ENCODE measurements around the gene CKAP2L.
"Not testable (repeated sequence)": the region's sequence is repeated elsewhere in the genome, so short reads cannot be mapped to it uniquely, and the experiment has no call there.

The CKAP2L gene

GRCh38 chr2:112709703-112710102, 54.7 kb downstream of the CKAP2L start:
- no peak for DNase-seq (ENCODE audit: low read depth, low spot score)

- DNase-seq (ENCODE audit: low read depth, low spot score): no peak
Observed at GRCh38 chr2:112708968-112709367, 55.4 kb downstream of the CKAP2L start.

- DNase-seq (ENCODE audit: low read depth, low spot score): not testable (repeated sequence)
Observed at GRCh38 chr2:112706947-112707346, 57.5 kb downstream of the CKAP2L start.

GRCh38 chr2:112706170-112706664, 58.2 kb downstream of the CKAP2L start:
- no peak for DNase-seq (ENCODE audit: low read depth, low spot score)

- no peak for DNase-seq (ENCODE audit: low read depth, low spot score)
Observed at GRCh38 chr2:112705575-112705974, 58.8 kb downstream of the CKAP2L start.

GRCh38 chr2:112703684-112704083, 60.7 kb downstream of the CKAP2L start:
- no peak for DNase-seq (ENCODE audit: low read depth, low spot score)

- no peak for DNase-seq (ENCODE audit: low read depth, low spot score)
Observed at GRCh38 chr2:112701052-112701451, 63.4 kb downstream of the CKAP2L start.

- no peak for DNase-seq (ENCODE audit: low read depth, low spot score)
Observed at GRCh38 chr2:112699984-112700667, 64.3 kb downstream of the CKAP2L start.

- DNase-seq (ENCODE audit: low read depth, low spot score): no peak
Observed at GRCh38 chr2:112698834-112699515, 65.4 kb downstream of the CKAP2L start.

- DNase-seq (ENCODE audit: low read depth, low spot score): no peak
Observed at GRCh38 chr2:112694182-112694581, 70.2 kb downstream of the CKAP2L start.

- DNase-seq (ENCODE audit: low read depth, low spot score): no peak
Observed at GRCh38 chr2:112693596-112693995, 70.8 kb downstream of the CKAP2L start.

GRCh38 chr2:112692918-112693317, 71.5 kb downstream of the CKAP2L start:
- DNase-seq (ENCODE audit: low read depth, low spot score): no peak

- DNase-seq (ENCODE audit: low read depth, low spot score): no peak
Observed at GRCh38 chr2:112692495-112692911, 71.9 kb downstream of the CKAP2L start.

- no peak for DNase-seq (ENCODE audit: low read depth, low spot score)
Observed at GRCh38 chr2:112691881-112692281, 72.5 kb downstream of the CKAP2L start.

- peak; percentile 29 for DNase-seq (ENCODE audit: low read depth, low spot score)
Observed at GRCh38 chr2:112690853-112691401, 73.5 kb downstream of the CKAP2L start.

- DNase-seq (ENCODE audit: low read depth, low spot score): no peak
Observed at GRCh38 chr2:112688086-112688880, 76.1 kb downstream of the CKAP2L start.

GRCh38 chr2:112687522-112687921, 76.9 kb downstream of the CKAP2L start:
- no peak for DNase-seq (ENCODE audit: low read depth, low spot score)

All from activated naive CD8-positive, alpha-beta T cell treated with anti-CD3 and anti-CD28 coated beads, Interleukin-2, amount 50 U/mL, for 16 hours (primary cell).